IMR-90 (cell line): Measurements from ENCODE around the gene HMGN4. TPM values are rescaled to one million over a fixed set of nuclear protein-coding genes. Genes with fewer than 3 reads are reported as not detected.

ENCODE experiments used
- CEBPB ChIP-seq: IDR thresholded peaks from 2 replicates; pipeline ENCODE4 v1.6.1; 2012; ENCODE audit warnings: low read depth, low read length, improper control_type of control experiment
- ELK1 ChIP-seq: fragments of 150-350 bp; IDR thresholded peaks from 2 replicates; pipeline ENCODE4 v1.6.1; 2016; ENCODE audit warnings: low read depth, mild to moderate bottlenecking, low read length, moderate library complexity, borderline replicate concordance
- NFE2L2 ChIP-seq: fragments of 150-350 bp; IDR thresholded peaks from 2 replicates; pipeline ENCODE4 v1.6.1; 2016; ENCODE audit warnings: low read depth, mild to moderate bottlenecking, low read length
- RAD21 ChIP-seq: IDR thresholded peaks from 2 replicates; pipeline ENCODE4 v1.6.1; 2012; ENCODE audit warnings: low read length, improper control_type of control experiment
- polyA plus RNA-seq, 3 experiments: library from polyadenylated mRNA; depleted of rRNA; stranded (reverse); fragments of >200 nt; gene quantifications; 2 replicates each; pipeline ENCODE4 v1.2.3, GENCODE V29; 2012; ENCODE audit warnings: low replicate concordance in 1 of 3
- total RNA-seq: library from RNA; depleted of rRNA; stranded (reverse); fragments of >200 nt; gene quantifications from 2 replicates; pipeline ENCODE4 v1.2.3, GENCODE V29; 2012

HMGN4 gene
- total and polyA plus RNA-seq, 2 of the 4 experiments (the other 2 are of a cell fraction): 46.4 to 50.2 TPM

- TF ChIP-seq ELK1: no peak
- no peak for TF ChIP-seq NFE2L2
- TF ChIP-seq CEBPB: no peak
- TF ChIP-seq RAD21: peak; percentile 6; the same call in 1 of the 2 replicates
Observed at GRCh38 chr6:26537846-26538571, at the start of gene HMGN4 (continued).
